Raji (cell line): ENCODE measurements around the gene OR10P1.

Experiments used
- POLR2A ChIP-seq: IDR thresholded peaks from 2 replicates; pipeline ENCODE4 v1.6.1; 2011; ENCODE audit warnings: low read depth, low read length, control low read depth; ENCODE audit not compliant: insufficient read depth

OR10P1 gene, protein sequence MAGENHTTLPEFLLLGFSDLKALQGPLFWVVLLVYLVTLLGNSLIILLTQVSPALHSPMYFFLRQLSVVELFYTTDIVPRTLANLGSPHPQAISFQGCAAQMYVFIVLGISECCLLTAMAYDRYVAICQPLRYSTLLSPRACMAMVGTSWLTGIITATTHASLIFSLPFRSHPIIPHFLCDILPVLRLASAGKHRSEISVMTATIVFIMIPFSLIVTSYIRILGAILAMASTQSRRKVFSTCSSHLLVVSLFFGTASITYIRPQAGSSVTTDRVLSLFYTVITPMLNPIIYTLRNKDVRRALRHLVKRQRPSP

DNA sequence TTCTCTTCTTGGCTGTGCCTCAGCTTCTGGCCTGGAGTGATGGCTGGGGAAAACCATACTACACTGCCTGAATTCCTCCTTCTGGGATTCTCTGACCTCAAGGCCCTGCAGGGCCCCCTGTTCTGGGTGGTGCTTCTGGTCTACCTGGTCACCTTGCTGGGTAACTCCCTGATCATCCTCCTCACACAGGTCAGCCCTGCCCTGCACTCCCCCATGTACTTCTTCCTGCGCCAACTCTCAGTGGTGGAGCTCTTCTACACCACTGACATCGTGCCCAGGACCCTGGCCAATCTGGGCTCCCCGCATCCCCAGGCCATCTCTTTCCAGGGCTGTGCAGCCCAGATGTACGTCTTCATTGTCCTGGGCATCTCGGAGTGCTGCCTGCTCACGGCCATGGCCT is at the start of gene OR10P1:
Gene OR10P1, plus strand, starts transcription at position 40 of the 400 bp plus-strand sequence. Its CDS starts 0 bp downstream, at position 40.
- no peak for TF ChIP-seq POLR2A

DNA sequence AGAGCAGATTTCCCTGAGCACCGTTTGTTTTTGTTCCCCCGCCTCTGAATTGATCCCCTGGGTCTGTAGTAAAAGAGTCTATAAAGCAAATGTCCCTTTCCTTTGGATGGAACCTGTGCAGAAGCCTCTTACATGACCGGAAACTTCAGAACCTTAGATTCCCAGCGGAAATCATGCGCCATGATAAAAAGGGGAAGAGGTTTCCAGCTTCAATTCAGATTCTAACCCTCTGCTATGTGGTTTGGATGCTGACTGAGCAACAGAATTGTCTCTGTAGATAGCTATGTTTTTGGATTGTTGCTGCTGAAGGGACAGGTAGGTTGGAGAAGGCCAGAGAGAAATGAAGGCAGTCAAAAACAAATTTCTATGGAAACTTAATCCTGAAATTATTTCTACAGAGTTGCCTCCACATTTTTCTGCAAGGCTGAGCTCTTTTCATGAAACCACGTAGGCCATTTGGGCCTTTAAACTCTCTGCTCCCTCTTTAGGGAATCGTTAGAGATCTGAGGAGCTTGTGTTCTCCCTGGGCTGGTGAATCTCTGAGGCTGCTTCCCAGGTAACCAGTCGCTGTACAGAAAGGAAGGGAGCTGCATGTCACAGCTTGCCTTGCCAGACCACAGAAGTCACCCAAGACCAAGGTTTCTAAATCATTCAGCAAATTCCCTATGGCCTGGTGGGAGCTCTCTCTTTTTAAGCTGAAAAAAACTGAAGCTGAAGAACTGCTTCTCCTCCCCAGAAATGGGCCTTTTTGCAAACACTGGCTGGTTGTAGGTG is 28.7 kb upstream of the OR10P1 start:
- no peak for TF ChIP-seq POLR2A

DNA sequence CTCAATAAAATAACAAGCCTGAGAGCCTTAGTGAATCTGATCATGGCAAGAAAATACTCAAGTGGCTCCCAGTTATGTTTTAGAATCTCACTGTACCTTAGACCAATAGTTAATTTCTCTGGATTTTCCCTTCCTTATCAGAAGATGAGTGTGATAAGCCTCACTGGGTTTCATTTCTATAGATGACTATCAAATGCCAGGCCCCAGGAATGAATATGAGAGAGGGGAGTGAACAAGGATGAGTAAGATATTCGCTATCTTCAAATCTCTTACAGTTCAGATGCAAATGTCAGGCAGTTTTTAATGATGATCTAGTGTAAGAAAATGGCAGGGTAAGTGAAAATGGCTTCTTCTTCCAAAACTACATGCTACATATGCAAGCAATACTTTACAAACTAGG is 26.1 kb upstream of the OR10P1 start:
- TF ChIP-seq POLR2A: no peak

DNA sequence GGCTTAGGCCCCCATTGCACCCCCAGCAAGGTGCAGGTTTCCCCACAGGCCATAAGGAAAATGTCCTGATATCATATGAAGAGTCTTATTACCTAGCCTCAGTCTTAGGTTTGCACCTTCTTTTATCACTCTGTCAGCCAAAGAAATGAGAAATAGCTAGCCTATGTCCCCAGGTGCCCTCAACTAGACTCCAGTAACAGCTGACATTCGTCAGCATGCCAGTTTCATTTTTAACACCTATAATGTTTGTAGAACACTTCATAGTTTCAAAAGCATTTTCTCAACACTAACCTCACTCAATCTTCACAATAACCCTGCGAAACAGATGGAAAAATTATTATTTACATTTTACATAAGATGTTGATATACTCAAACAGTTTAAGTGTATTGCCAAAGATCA is 24.0 kb upstream of the OR10P1 start:
- TF ChIP-seq POLR2A: no peak

DNA sequence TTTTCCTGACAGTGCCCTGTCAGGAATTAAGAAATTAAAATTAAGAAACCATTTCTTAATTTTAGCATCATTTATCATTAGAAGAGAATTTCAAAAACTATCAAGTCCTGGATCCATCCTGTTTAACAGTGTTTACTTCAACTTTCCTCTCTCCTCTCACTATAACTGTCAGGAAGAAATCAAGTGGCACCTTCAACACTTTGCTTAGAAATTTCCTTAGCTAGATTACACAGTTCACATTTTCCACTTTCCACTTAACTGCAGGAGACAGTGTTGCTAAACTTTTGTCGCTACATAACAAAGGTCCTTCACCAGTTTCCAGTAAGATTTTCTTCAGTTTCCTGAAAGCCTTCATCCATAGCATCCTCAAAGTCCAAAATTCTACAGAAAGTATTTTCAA is 21.9 kb upstream of the OR10P1 start:
- TF ChIP-seq POLR2A: no peak

DNA sequence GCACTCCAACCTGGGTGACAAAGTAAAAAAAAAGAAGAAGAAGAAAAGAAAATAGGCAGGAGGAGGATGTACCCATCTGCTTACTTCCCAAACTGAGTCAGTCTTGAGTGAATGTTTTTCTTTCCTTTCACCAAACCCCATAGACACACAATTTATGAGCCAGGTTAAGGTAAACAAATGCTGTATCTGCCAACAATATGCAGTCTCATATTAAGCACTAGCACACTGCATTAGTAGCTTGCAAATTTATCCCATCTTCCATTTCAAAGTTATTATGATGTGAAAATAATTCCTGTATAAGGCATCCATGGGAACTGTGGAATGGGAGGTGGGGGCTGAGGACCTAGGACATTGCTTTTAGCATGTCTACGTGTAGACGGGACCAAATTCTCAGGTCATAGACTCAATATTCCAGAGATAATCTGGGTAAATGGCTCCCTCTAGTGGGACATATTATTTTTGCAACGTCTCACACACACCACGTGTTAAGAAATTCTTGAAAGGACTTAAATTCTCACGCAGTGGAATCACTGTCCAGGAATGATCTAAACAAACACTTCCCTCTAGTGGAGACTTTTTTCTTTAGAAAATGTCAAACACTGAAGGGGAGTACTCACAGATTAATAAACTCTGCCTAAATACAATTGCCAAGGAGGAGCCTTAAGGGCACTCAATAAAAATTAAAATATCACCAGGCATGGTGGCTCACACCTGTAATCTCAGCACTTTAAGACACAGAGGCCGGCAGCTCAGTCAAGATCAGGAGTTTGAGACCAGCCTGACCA is 17.1 kb upstream of the OR10P1 start:
- TF ChIP-seq POLR2A: no peak

DNA sequence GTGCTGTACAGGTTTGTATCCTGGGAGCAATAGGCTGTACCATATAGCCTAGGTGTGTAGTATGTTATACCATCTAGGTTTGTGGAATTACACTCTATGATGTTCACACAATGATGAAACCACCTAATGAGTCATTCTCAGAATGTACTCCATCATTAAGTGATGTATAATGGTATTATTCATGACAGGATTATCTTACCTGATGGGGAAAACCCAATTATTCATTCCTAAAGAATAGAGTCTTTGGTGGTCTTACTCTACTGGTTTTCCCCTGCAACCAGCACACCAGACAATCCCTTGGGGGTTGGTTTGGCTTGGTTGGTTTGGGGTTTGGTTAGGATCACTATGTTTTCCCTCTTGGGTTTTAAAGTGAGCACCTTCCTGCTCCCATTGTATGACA is 12.6 kb upstream of the OR10P1 start:
- no peak for TF ChIP-seq POLR2A

DNA sequence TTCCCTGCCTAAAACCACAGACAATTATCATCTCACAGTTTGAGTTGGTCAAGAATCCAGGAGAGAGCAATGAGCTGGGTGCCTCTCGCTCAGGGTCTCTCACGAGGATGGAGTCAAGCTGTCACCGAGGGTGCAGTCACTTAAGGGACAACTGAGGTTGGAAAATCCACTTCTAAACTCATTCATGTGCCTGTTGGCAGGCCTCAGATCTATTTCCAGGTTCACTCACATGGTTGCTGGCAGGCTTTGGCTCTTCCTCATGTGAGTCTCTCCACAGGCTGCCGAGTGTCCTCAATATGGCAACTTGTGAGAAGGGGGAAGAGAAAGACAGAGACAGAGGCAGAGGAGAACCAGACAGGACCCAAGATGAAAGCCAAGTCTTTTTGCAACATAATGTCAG is 10.5 kb upstream of the OR10P1 start:
- no peak for TF ChIP-seq POLR2A

DNA sequence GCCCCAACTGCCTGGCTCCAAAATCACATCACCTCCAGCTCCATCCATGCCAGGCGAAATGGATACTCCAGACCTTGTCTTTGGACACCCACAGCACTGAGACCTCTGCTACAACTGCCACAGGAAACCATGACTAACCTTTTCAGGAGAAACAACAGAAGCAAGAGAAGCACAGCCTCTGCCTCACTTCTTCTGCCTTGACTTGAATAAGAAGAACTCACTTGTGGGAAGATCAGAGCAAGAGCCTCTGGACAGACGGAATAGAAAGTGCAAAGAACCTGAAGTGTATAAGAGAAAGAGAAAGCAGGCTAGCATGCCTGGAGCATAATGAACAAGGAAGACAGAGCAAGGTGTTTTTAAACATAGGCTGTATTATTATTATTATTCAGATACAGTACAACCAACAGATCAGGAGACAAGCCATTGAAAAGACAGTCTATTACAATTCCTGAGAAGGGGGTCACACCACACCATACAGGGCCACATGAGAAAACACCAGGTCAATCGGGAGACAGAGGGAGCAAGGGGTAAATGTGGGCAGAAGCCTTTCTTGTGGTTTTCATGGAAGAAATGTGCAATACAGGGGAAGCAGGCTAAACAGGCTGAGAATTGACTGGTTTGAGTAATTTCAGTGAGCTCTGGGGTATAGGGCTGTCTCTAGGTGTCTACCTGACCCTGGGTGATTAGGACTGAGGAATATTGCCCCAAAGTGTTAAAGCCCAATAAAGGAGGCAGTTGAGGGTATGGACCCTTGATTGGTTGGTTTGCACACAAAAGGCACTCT is 7.4 kb upstream of the OR10P1 start:
- no peak for TF ChIP-seq POLR2A

DNA sequence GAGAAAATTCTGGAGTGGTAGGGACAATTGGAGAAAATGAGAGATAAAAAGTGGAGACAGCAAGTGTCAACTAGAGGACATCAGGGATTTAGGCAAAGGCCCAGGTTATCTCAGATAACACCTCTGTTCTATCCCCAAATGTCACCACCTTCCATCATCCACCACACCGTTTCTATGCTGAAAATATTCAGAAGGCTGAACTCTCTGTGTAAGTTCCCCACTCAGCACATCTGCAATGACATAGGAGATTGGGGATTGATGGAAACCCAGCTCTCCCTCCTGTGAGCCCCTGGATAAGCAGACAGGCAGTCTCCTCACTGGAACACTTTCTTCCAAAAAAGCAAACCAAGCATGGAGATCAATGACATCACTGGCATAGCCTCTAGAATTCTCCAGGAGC is 5.6 kb upstream of the OR10P1 start:
- no peak for TF ChIP-seq POLR2A

DNA sequence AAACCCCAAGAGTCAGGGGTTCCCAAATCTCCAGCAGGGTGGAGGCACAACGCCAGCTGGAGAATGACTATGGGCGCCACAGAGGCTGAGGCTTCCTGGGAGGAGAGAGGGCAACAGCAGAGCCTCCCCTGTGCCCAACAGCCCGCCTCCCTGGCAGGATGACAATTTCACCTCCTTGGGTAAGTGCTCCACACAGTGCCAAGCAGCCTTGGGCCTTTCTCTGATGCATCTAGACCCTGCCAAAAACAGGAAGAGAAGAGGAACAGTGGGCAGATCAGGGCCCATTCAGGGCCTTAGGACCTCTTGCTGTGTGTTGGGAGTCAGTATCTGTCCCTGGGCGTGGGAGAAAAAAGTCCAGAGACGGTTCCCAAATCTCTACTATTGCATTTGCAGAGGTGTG is 5.0 kb upstream of the OR10P1 start:
- no peak for TF ChIP-seq POLR2A

DNA sequence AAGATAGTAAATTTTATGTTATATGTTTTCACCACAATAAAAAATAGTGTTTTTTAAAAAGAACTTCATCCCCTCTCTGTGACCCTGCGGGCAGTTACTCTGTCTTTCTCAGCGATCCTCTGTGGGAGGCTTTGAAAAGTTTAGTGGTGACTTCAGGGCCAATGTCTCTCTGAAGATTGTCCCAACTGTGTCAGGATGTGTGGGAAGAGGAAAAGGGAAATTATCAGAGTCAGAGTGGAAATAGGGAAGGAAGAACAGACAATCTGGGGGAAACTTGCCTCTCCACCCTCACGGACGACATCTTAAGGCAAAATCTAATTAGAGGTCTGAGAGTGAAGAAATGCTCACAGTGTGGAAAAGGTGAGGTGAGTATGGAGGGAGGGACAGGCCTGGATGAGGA is 3.5 kb upstream of the OR10P1 start:
- no peak for TF ChIP-seq POLR2A

DNA sequence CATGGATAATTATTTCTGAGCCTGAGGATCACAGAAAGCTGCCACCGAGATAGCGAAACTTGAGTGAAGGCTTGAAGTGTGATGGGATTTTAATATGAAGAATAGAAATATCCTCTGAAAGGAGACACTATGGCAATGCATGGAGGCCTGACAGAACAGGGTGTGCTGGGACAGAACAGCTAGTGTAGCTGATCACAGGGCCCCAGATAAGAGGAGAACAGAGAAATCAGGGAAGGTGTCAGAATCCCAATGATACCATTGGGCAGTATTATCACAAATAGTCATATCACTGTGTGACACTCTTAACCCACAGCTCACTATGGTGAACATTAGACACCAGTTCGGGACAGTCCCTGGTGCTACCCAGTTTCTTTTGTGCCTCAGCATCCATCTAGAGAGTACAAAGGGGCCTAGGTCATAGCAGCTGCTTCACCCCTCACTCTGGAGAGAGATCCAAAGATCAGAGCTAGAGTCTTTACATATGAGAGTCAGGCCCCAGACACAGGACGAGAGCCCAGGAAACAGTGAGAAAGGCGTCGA is 506 bp upstream of the OR10P1 start:
- no peak for TF ChIP-seq POLR2A

DNA sequence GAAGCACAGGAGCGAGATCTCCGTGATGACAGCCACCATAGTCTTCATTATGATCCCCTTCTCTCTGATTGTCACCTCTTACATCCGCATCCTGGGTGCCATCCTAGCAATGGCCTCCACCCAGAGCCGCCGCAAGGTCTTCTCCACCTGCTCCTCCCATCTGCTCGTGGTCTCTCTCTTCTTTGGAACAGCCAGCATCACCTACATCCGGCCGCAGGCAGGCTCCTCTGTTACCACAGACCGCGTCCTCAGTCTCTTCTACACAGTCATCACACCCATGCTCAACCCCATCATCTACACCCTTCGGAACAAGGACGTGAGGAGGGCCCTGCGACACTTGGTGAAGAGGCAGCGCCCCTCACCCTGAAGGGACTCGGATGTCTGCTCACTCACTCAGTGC is 775 bp downstream of the OR10P1 start:
- TF ChIP-seq POLR2A: no peak

DNA sequence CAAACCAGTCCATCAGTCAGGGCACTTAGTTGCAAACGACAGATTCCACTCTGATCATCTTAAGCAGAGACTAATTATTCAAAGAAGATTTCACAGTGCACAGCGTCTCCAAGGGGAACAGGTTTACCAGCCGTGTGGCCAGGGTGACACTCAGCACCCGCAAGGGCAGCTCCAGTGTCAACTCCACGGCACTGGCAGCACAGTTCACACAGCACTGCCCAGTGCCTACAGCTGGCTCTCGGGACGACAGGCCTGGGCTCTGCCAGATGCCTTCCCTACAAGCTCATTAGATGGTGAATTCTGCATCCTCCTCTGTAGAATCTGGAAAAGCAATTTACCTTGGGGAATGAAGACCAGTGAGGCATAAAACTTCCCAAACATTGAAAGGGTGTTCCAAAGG is 4.9 kb downstream of the OR10P1 start:
- TF ChIP-seq POLR2A: no peak

DNA sequence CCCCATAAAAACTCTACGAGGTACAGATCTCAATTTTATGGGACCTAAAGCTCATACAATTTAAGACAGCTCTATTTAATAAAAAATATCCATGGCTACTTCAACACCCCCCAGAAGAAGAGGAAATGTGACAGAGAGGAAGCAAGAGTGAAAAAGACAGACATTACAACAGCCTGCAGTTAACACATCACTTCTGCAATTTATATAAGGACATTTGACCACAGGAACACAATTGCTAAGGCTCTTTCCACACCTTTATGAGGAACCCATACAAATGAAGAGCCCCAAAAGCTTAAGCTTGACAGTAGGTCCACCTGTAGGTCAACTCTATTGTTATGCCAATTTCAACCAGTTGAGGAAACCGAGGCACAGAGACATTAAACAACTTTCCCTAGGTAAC is 5.6 kb downstream of the OR10P1 start:
- TF ChIP-seq POLR2A: no peak
